Upper lobe of left lung (tissue), 4 donors: ENCODE results near the gene PCDHGA7.

Source experiments
- CTCF ChIP-seq, 6 experiments: fragments of 450-650 bp in 4 of 6; fragments of 200-600 bp in 2 of 6; sonication (generic) in 2 of 6; IDR thresholded peaks; one replicate each; pipeline ENCODE4 v1.5.1; 2016 to 2019; ENCODE audit warnings: antibody characterized with exemption in 6 of 6
- POLR2A ChIP-seq, 4 donors: fragments of 450-650 bp; IDR thresholded peaks; one replicate each; pipeline ENCODE4 v1.5.1; 2016 to 2017; ENCODE audit warnings: antibody characterized with exemption in 4 of 4, mild to moderate bottlenecking in 2 of 4

- TF ChIP-seq POLR2A (IDR thresholded peaks at IDR 0.05) (no peak), CTCF (IDR thresholded peaks at IDR 0.05) (no peak)
Observed at GRCh38 chr5:141362719-141363118, 19.8 kb upstream of the PCDHGA7 start.
